Activated B cell treated with CpG ODN at 0.5 μM for 24 hours (primary cell): ENCODE measurements around the gene ADAMTS3. TPM values are rescaled to one million over a fixed set of nuclear protein-coding genes. Genes with fewer than 3 reads are reported as not detected.

Source experiments
- ATAC-seq: fragments of 200-7000 bp; cut with Tn5 transposase; one replicate; pipeline ENCODE4 v1.10.0; 2021; ENCODE audit warnings: low read depth, mild to moderate bottlenecking, moderate library complexity
- CTCF ChIA-PET: fragments of 350-600 bp; sonication (Branson Sonifier 250); formaldehyde crosslinking; loops from one replicate; lab custom pipeline; 2021; ENCODE audit warnings: antibody characterized with exemption; lab: Charles Lee
- POLR2A ChIA-PET: fragments of 350-600 bp; sonication (Branson Sonifier 250); formaldehyde crosslinking; loops from one replicate; lab custom pipeline; 2021; ENCODE audit warnings: antibody characterized with exemption; lab: Charles Lee
- DNase-seq: peaks from one replicate; pipeline ENCODE4 v3.0.0; 2022
- H3K27ac Mint-ChIP-seq: one replicate; pipeline ENCODE4 v1.8.0; 2020; ENCODE audit warnings: mixed read lengths
- H3K27me3 Mint-ChIP-seq: one replicate; pipeline ENCODE4 v1.8.0; 2021; ENCODE audit warnings: mixed read lengths
- H3K36me3 Mint-ChIP-seq: one replicate; pipeline ENCODE4 v1.8.0; 2021; ENCODE audit warnings: low read depth, mixed read lengths
- H3K4me1 Mint-ChIP-seq: one replicate; pipeline ENCODE4 v1.8.0; 2021; ENCODE audit warnings: mixed read lengths
- H3K4me3 Mint-ChIP-seq: one replicate; pipeline ENCODE4 v1.8.0; 2020; ENCODE audit warnings: mild to moderate bottlenecking, mixed read lengths
- H3K9me3 Mint-ChIP-seq: one replicate; pipeline ENCODE4 v1.8.0; 2020; ENCODE audit warnings: mixed read lengths
- CTCF ChIP-seq: fragments of 200-600 bp; IDR thresholded peaks from one replicate; pipeline ENCODE4 v1.8.0; 2022; ENCODE audit warnings: antibody characterized with exemption, mild to moderate bottlenecking
- intact Hi-C: fragments of 100-400 bp; cut with micrococcal nuclease; formaldehyde crosslinking; loops from one replicate; pipeline ENCODE4 v1.15.1; 2024
- total RNA-seq: library from RNA; stranded (reverse); gene quantifications from 2 replicates; pipeline ENCODE4 v1.2.3, GENCODE V29; 2022

The ADAMTS3 gene
- total RNA-seq, 1 donor from 2014 or later, result not detected

- ChIA-PET CTCF (no interaction called here), POLR2A (no interaction called here)
- Mint-ChIP-seq H3K27me3 (peaks cover 2% of the 10 kb centered on the region), H3K4me3 (no peak overlapping the region), H3K27ac (no peak overlapping the region), H3K36me3 (no peaks in the 10 kb centered on the region), H3K4me1 (no peaks in the 10 kb centered on the region), H3K9me3 (peaks cover 2% of the 10 kb centered on the region)
- ATAC-seq, result no peak
- TF ChIP-seq CTCF, result no peak
- intact Hi-C loops, result no loop called here
- no peak for DNase-seq
Measured at GRCh38 chr4:72432975-72433374, 136.0 kb downstream of the ADAMTS3 start.

GRCh38 chr4:72432282-72432681 lies 136.7 kb downstream of the ADAMTS3 start:
- H3K27ac Mint-ChIP-seq, result no peak overlapping the region
- intact Hi-C loops, result no loop called here

GRCh38 chr4:72430988-72431387 lies 138.0 kb downstream of the ADAMTS3 start:
- Mint-ChIP-seq H3K27me3 (peaks cover 2% of the 10 kb centered on the region), H3K4me1 (no peaks in the 10 kb centered on the region), H3K36me3 (no peaks in the 10 kb centered on the region), H3K4me3 (no peak overlapping the region), H3K27ac (no peak overlapping the region), H3K9me3 (peaks cover 2% of the 10 kb centered on the region)
- intact Hi-C loops, result no loop called here
- POLR2A ChIA-PET, result no interaction called here
- TF ChIP-seq CTCF, result no peak
- DNase-seq (no peak), ATAC-seq (no peak)
- CTCF ChIA-PET, result no interaction called here

More at GRCh38 chr4:72432282-72432681, 136.7 kb downstream of the ADAMTS3 start:
- DNase-seq (no peak), ATAC-seq (no peak)
- H3K9me3 Mint-ChIP-seq, result peaks cover 2% of the 10 kb centered on the region
- H3K4me1 Mint-ChIP-seq, result no peaks in the 10 kb centered on the region
- no peak overlapping the region for H3K4me3 Mint-ChIP-seq
- ChIA-PET POLR2A (no interaction called here), CTCF (no interaction called here)
- TF ChIP-seq CTCF, result no peak
- H3K36me3 Mint-ChIP-seq, result no peaks in the 10 kb centered on the region
- peaks cover 2% of the 10 kb centered on the region for H3K27me3 Mint-ChIP-seq

- CTCF ChIA-PET, result no interaction called here
- H3K9me3 Mint-ChIP-seq, result peaks cover 2% of the 10 kb centered on the region
- H3K4me3 Mint-ChIP-seq, result no peak overlapping the region
- no peak overlapping the region for H3K27ac Mint-ChIP-seq
- POLR2A ChIA-PET, result no interaction called here
- intact Hi-C loops, result no loop called here
- H3K4me1 Mint-ChIP-seq, result no peaks in the 10 kb centered on the region
- DNase-seq, result no peak
- peaks cover 2% of the 10 kb centered on the region for H3K27me3 Mint-ChIP-seq
- H3K36me3 Mint-ChIP-seq, result no peaks in the 10 kb centered on the region
- TF ChIP-seq CTCF, result no peak
- ATAC-seq, result no peak
Measured at GRCh38 chr4:72430050-72430449, 139.0 kb downstream of the ADAMTS3 start.

GRCh38 chr4:72429397-72429889 lies 139.6 kb downstream of the ADAMTS3 start:
- DNase-seq (no peak), ATAC-seq (no peak)
- CTCF ChIA-PET, result no interaction called here
- Mint-ChIP-seq H3K4me3 (no peak overlapping the region), H3K4me1 (no peaks in the 10 kb centered on the region), H3K27me3 (peaks cover 2% of the 10 kb centered on the region), H3K36me3 (no peaks in the 10 kb centered on the region), H3K9me3 (no peaks in the 10 kb centered on the region), H3K27ac (no peak overlapping the region)
- POLR2A ChIA-PET, result no interaction called here
- no peak for TF ChIP-seq CTCF
- intact Hi-C loops, result no loop called here
